Measurements from ENCODE around the gene TTLL7.
"Not testable (repeated sequence)": the region's sequence is repeated elsewhere in the genome, so short reads cannot be mapped to it uniquely, and the experiment has no call there.

TTLL7 gene

DNA sequence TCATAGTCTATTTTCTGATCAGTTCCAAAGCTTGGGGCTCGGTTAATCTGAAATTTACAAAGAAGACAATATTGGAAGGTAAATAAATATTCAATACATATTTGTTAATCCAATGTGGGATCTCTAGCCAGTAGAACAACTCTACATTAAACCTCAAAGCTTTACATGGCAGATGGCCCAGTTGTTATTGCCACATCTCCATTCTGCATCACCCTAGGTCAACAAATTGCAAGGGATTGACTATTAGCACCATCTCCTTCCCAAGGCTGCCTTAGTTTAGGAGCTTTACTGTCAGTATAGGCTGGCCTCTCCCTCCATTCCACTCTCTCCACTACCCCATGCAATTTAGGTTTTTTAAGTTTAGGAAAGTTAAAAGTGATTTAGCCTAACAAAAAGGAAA is 69.7 kb downstream of the TTLL7 start:
- no peak for DNase-seq

DNA sequence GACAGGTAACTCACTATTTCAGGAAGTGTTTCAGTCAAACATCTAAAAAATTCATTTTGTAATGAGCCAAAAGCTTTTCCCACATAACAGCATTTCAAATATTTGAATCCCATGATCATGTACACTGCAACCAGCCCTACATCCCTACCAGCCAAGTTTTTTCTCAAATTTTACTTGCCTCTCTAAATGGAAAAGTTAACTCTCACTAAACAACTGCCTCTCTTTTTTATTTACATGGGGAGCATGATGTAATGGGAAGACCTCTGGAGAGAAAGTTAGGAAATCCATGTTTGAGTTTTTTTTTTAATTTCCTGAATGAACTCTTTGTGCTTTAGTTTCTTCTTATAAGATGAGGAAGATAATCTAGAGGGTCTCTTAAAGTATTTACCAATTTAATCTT is 70.5 kb downstream of the TTLL7 start:
- no peak for DNase-seq

DNA sequence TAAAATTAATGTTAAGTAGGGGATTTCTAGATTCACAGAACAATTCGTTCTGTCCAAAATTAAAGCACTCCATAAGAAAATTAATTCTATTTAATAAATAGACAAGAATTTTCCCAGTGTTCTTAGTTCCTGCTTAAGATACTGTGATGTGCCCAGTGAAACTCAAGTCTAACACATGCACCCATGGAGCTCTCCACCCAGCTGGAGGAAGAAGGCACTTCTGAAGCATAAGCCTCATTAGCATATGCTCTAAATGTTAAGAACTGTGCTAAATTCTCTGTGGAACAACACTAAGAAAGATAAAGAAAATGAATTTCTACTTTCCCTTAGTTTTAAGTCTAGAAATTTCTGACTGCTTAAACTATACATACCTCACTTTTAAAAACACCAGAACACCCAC is 71.2 kb downstream of the TTLL7 start:
- no peak for DNase-seq

DNA sequence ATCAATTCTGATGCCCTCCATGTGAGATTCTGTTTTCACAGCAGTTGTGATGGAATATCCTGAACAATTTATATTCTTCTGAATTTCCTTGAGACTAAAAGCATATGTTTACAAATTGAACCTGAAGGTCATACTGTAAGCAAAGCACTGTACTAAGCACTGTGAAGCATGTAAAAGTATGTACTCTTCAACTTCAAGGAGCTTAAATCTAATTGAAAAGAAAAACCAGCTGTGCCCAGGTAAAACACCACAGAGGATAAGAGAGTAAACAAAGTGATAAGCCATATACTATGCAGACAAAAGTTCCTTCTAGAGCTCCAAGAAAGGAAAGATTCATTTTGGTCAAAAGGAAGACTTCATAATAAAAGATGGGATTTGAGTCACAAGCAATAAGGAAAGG is 71.9 kb downstream of the TTLL7 start:
- DNase-seq, result no peak

DNA sequence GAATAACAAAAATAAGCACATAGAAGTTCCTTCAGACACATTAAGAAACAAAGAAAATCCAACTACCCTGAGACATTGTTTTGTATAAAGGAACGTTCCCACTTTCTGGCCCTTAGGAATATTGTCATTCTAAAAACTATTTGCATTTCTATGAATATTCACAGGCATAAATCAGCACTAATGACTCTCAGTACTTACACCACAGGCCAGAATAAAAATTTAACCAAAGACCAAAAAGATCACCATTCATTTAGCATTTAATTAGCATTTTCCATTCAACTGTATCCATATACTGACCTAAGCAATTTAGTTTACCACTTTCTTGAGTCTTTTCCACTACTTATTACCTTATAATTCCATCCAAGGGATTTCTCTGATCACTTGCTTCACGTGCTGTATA is 75.4 kb downstream of the TTLL7 start:
- no peak for DNase-seq

DNA sequence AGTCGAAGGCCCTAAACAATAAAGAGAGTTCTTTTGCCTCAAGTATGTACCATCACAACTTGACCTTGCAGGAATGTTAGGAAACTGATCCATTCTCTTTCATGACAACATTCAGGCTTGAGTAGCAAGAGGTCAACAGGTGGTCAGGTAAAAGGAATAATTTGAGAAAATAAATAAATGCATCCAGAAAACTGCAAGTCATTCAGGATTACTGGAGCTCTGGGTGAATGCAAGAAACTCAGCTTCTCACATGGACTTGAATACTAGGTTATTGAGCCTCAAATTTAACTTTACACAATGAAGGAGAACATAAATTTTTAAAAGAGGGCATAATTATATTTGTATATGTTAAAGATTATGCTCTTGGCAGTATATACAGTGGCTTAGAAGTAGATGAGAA is 76.5 kb downstream of the TTLL7 start:
- DNase-seq, result no peak

DNA sequence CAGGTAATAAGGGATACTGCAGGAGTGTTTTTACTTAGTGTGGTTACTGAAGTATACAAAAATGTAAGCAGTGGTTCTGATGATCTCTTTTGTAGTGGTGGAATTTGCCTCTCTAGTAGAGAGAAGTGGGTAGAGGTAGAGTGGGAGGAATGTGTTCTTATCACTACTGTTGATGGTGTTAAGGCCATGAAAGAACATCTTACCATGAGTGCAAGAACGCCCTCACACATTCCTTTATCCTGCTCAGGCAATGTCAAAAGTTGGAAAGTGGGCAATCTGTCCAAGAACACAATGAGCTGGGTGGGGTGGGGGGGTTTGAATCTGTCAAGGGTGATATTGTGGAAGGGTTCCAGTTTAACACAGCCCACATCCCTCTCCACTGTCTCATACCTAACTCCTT is 78.6 kb downstream of the TTLL7 start:
- DNase-seq, result no peak

DNA sequence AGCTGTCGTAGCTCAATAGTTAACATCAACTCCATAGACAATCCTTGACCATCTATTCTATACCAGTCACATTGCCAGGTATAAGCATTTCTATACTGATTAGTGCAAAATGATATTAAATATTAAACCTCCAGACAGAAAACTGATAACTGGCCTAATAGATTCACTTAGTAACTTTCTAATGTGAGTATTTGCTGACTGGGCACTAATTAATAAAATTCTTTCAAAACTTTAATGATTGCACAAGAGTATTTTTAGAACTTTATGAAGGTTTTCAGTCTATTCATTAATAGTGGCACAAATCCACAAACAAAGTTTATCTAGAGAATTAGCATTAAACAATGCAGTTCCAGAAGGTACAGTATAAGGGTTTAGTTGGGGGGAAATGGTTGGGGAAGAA is 79.1 kb downstream of the TTLL7 start:
- DNase-seq, result no peak

DNA sequence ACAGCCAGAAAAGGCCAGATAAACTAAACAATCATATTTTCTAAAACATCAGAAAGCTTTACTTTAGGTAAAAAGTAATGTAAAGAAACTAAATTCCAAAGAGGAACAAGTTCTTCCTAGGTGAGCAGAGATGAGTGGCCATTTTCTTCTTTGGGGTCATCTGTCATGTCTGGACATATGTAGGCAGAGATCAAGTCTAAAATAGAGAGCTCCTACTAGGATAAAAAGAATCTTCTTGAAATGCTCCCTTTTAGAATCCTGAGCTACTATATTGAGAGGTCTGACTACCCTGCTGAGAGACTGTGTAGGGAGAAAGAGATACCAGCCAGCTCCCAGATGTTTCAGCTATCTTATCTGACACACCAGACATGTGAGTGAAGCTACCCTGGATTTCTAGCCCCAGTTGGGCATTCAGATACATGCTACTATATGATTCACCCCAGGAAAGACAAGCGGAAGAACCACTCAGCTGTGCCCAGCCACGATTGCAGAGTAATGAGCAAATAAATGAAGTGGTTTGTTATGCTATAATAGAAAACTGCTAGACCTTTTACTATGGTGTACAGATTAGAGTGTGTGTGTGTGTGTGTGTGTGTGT is 80.1 kb downstream of the TTLL7 start:
- DNase-seq, result no peak

DNA sequence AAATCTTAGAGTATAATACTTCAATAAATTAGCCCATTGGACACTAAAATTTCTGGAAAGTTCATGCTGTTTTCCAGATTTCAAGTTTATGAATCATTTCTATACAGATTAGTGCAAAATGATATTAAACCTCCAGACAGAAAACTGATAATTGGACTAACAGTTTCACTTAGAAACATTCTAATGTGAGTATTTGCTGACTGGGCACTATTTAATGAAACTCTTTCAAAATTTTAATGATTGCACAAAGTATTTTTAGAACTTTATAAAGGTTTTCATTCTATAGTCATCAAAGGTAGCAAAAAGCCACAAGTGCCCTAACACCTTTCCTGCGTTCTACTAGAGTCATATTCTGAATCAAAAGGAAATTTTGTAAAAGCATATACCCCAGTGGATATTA is 81.0 kb downstream of the TTLL7 start:
- DNase-seq, result no peak

DNA sequence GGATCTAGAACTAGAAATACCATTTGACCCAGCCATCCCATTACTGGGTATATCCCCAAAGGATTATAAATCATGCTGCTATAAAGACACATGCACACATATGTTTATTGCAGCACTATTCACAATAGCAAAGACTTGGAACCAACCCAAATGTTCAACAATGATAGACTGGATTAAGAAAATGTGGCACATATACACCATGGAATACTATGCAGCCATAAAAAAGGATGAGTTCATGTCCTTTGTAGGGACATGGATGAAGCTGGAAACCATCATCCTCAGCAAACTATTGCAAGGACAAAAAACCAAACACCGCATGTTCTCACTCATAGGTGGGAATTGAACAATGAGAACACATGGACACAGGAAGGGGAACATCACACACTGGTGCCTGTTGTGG is 82.8 kb downstream of the TTLL7 start:
- DNase-seq, result not testable (repeated sequence)

DNA sequence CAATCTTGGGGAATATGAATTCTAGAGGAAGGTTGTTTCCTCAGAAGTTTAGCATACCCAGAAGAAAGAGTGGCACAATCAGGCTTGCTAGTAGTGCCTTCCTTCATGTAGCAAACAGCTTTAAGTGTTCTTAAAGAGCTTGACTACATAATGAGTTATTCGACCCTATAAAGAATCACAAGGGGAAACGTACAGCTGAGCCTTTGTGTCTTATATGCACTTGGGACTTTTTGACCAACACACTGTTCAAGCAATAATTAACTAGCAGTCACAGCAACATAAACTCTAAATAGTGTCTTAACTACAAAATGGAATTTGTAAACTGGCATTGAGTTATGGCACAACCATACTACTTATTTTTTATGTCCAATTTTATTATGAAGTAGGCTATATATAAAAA is 86.1 kb downstream of the TTLL7 start:
- DNase-seq, result no peak

DNA sequence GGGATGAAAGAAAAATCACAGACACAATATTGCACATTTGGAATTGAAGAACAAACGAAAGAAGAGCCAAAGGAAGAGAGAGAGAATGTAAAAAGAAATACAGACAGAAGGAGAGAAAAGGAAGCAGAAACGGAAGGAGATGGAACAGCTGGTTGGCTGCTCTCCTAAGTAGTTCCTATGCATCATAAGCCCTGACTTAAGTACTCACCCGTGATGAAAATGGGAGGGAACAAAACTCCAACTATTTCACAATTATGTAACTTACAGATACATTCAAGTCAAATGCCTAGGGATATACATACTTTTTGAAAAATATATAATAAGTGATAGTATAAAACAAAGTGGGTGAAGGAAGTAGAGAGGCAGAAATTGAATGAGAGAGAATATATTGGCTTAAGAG is 88.5 kb downstream of the TTLL7 start:
- no peak for DNase-seq

DNA sequence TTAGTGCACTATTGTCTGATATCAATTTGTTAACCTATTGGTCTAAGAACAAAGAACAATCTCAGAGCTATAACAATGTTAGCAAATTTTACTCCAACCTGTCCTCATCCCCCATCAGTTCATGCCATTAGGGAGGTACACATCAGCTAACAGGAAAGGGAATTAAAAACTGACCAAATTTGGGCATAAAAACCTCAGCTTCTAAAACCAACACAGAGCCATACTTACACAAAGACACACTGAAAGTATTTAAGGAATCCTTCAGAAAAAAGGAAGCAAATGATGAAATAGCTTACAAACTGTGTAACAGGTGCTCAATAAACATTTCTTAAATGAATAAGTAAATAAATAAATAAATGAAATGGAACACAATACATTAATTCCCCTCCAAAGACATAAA is 89.2 kb downstream of the TTLL7 start:
- no peak for DNase-seq

DNA sequence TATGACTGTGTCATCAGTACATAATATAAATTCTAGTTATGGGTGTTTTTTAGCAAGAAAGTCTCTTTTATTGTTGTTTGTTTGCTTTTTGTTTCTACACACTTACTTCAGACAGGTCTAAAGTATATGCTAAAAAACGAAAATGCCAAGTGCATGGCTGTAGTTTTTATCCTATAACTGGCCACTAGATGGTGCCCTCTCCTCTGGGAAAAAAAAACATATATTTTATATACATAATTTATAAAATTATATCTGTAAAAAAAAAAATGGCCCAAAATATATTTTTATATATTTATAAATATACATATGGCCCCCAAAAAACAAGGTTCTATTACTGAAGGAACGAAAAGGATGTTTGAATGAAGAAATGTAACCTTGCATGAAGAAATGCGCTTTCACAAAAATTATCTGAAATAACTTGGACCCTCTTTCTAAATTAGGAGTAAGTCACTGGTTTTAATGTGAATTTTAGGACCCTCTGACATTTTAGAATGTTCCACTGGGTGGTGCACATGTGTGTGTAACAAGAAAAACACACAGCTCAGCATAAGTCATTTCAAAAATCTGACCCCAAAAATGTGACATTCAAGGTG is 93.5 kb downstream of the TTLL7 start:
- DNase-seq, result no peak

DNA sequence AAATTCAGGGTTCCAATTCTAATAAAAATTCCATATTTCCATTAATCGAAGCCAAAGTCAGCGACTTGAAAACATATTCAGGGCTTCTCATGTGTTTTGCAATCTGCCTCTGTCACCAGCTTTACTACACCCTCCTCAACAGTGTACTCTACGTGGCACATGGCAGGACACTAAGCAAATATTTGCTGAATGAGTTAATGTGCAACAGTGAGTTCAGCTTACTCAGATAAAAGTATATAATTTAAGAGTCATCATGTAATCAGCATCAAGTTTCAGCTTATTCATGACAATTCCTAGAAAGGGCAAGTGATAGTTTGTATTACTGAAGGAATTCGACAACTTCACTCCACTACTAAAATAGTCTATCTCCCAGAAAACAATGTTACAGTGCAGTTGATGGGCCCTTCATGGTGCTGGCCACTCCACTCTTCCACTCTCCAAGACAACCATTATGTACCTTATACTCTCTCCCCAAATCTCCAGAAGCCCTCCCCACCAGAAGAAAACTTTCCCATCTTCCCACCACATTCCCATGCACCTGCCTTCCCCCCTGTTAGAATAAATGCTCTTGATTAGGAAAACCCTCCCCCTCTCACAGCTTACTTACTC is 97.3 kb downstream of the TTLL7 start:
- no peak for DNase-seq

DNA sequence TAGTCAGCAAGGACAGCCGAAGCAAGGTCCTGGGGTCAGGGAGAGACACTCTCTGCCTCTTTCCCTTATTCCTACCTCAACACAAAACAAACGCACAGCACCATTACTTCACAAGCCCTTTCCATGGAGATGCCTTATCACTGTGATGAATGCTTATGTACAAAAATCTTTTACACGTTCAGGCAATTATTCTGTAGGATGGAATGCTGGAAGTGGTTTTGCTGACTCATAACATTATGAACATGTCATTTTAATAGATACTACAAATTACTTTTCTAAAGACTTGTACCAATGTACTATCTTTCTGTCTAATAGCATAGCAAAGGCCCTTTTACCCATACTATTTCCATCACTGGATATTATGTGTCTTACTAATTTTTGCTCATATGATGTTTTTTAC is 98.4 kb downstream of the TTLL7 start:
- DNase-seq, result no peak

DNA sequence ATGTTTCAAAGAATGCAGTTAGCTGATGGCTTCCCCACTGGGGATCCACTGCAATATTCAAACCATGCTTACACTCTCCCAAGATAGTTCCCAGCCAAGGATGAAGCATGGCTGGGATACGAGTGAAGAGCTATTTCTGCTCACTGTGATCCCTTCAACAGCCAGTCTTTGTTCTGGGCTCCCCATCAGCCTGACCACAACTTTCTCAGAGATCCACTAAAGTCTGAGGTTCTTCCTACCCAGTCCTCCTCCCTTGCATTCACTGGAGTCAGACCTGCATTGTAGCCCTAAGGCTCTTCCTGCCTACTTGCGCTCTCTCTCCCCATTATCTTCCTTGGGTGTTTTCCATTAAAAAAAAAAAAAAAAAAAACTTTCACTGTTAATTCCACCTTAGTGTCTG is 101.4 kb downstream of the TTLL7 start:
- DNase-seq, result no peak

DNA sequence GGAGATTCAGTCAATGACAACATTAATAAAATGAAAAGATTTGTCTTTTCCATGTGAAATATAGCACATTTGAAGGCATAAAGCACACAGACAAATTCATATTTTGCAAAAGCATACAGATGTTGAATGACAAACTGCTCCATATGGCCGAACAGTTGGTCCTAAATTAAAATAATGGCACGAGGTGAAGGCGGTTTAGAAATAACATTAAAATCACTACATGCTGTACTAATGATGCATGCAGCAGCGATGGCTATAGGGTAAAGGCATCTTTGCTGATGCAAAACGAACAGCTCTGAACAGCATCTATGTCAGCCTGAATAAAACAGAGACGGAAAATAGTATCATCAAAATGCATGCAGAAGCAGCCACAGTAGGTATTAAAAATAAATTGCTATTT is 102.6 kb downstream of the TTLL7 start:
- no peak for DNase-seq

DNA sequence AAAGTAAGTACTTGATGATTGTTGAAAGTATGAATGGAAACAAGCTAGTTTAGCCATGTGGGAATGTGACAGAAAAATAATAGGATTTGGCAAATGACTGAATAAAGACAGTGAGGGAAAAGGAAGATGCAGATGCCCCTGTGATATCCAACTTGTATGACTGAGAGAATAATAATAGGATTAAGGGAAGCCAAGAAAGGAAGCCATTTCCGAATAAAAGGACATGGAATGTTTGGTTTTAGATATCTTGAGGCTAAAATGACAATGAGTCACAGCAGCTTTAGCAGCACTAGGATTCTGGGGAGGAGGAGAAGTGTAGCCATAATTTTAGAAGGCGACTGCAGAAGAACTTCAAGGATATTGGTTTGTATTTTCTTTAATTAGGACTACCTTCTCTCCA is 109.2 kb downstream of the TTLL7 start:
- no peak for DNase-seq

DNA sequence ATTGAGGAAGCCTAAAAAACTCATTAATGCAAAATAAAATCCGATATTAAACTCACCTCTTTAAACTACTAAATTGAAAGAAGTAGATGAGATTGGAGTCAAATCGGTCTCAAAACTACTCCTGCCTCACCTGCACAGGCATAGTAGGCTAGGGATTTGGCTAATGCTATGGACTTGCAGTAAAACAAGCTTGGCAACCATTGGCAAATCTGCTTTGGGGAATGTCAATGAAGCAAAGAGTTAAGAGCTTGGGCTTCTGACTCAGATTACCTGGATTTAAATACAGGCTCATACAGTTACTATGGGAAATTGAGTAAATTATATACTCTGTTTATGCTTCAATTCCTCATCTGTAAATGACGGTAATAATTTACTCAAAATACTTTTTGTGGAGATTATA is 111.4 kb downstream of the TTLL7 start:
- no peak for DNase-seq

DNA sequence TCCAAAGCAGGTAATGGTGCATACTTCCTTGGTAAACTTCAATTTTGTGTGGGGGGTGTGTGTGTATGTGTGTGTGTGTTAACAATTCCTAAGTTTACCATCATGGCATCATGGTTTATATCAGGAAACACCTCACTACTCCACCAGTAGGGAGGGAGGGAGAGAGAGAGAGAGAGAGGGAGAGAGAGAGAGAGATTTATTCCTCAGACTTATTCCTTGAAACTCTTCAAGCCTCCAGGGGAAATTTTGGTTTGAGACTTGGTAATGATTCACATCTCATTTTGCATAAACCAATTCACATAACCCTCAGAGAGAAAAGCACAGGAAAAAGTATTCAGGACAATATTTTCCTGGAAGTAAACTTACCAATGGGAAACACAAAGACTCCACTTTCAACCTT is 115.0 kb downstream of the TTLL7 start:
- DNase-seq, result no peak

DNA sequence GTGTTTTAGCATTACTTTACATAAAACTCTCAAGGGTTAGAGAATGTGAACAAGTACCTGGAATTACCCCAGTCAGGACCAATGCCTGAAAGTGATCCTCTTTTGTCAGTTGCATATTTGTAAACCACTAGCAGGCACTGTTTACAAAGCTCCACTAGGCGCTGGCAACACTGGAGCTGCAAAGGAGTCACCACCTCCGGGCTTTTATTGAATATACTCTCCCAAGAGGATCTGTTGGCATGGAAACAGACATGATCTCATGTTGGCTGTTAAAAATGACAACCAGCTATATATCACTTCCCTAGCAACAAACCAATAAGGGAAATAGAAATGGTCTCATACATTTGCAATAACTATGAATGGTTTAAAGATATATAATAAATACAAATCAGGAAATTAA is 116.0 kb downstream of the TTLL7 start:
- no peak for DNase-seq

DNA sequence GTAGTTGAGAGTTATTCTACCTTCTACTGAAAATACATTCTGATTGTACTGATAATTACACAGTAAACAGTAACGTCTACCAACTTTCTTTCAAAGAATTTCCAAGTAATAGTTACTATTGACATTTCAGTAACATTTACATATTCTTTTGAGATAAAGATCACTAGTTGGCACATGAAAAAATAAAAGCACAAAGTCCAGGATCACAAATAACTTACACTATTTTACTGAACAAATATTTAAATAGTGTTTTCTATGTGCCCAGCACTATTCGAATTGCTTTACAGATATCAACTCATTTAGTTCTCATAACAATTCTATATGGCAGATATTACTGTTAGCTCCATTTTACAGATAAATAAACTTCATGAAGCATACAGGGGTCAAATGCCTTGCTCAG is 126.4 kb downstream of the TTLL7 start:
- DNase-seq, result no peak

DNA sequence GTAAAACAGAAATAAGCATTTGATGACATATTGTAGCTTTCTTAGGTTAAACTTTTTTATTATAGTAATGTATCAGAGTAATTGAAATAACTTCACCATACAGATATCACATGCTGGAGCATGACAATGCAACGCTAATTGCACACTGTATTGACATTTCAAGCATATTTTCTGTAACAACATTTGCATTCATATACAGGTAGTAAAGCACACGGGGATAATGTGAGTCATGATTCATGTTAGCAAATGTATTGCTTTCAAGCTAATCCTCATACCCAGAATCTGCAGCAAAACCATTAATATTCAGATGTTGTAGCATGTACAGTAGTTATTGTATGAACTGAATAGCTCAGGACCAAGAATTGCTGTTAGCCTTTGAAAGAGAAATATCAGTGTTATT is 133.9 kb downstream of the TTLL7 start:
- no peak for DNase-seq
